ENCODE data around the gene OR2T35. TPM values are rescaled to one million over a fixed set of nuclear protein-coding genes. Genes with fewer than 3 reads are reported as not detected.

OR2T35 gene
- total and polyA plus RNA-seq, 2 of the 13 experiments (the other 11 are each of a cell fraction or from before 2014, with no cell fraction given), result not detected

GRCh38 chr1:248592655-248593054 lies 52.4 kb downstream of the OR2T35 start:
- POLR2A ChIA-PET, result no interaction called here
- CTCF ChIA-PET (ENCODE audit: low intra/inter-chr PET ratio, low total read pairs), result no interaction called here
- WGBS (ENCODE audit: low lambda C conversion rate), result 0% methylated on average over 1 of the region's 1 CpG

GRCh38 chr1:248590055-248590454 lies 55.0 kb downstream of the OR2T35 start:
- FAIRE-seq (no peak), ATAC-seq (no peak), DNase-seq (ENCODE audit: low spot score) (no peak)
- H3K27ac ChIP-seq (ENCODE audit: extremely low read length, insufficient read depth, low read length), result no peak overlapping the region
- WGBS (ENCODE audit: low lambda C conversion rate), result 57% methylated on average over 16 of the region's 17 CpGs
- no peaks in the 10 kb centered on the region for H3K79me2 ChIP-seq (ENCODE audit: insufficient read depth, low read length)
- no peaks in the 10 kb centered on the region for H4K20me1 ChIP-seq (ENCODE audit: insufficient read depth, low read length)
- no peaks in the 10 kb centered on the region for H3K36me3 ChIP-seq (replicated peaks in 1 of 2; ENCODE audit: control insufficient read depth in 1 of 2, insufficient read depth in 2 of 2, low read length in 2 of 2)
- in situ Hi-C loops (cut with HindIII; ENCODE audit: extremely low pct_ligation_motif_present, low pct_unique_long_range_greater_than_20kb) (no loop called here), intact Hi-C loops (cut with micrococcal nuclease; ENCODE audit: unreplicated experiment) (no loop called here)
- no peak overlapping the region for H3K9ac ChIP-seq (ENCODE audit: insufficient read depth, low read depth, low read length)
- H3K27me3 ChIP-seq (ENCODE audit: control insufficient read depth in 1 of 2, insufficient read depth in 2 of 2, low read length in 2 of 2), result no peaks in the 10 kb centered on the region
- H2AFZ ChIP-seq (ENCODE audit: low read length), result no peak overlapping the region
- H3K4me3 ChIP-seq (replicated peaks in 1 of 3; ENCODE audit: insufficient read depth in 1 of 3, low read depth in 2 of 3, low read length in 3 of 3), result no peak overlapping the region
- H3K4me2 ChIP-seq (ENCODE audit: low read depth, low read length), result no peak overlapping the region
- ChIA-PET CTCF (ENCODE audit: low intra/inter-chr PET ratio, low total read pairs) (no interaction called here), POLR2A (no interaction called here)
- no peaks in the 10 kb centered on the region for H3K4me1 ChIP-seq (ENCODE audit: insufficient read depth, low read length)
- no peaks in the 10 kb centered on the region for H3K9me3 ChIP-seq (ENCODE audit: low read length)
- BruUV-seq (replicated peaks), result no TSS peak
- TF ChIP-seq KLF11 (CRISPR knock-in tag; IDR thresholded peaks at IDR 0.05), result no peak
- TF ChIP-seq ELF4 (CRISPR knock-in tag; IDR thresholded peaks at IDR 0.05; ENCODE audit: borderline replicate concordance), result no peak
- no peak for TF ChIP-seq REXO4 (CRISPR knock-in tag; IDR thresholded peaks at IDR 0.05; ENCODE audit: borderline replicate concordance)
- no peak for TF ChIP-seq ZSCAN12 (CRISPR knock-in tag; IDR thresholded peaks at IDR 0.05)
- TF ChIP-seq ATF7 (IDR thresholded peaks at IDR 0.05), result no peak
- TF ChIP-seq ATF7 (CRISPR knock-in tag; IDR thresholded peaks at IDR 0.05), result no peak
- no peak for TF ChIP-seq ZNF788 (CRISPR knock-in tag; IDR thresholded peaks at IDR 0.05; ENCODE audit: borderline replicate concordance)
- TF ChIP-seq SRSF9 (IDR thresholded peaks at IDR 0.05; ENCODE audit: borderline replicate concordance, insufficient read depth, low read depth, low read length, poor library complexity, severe bottlenecking), result no peak
- TF ChIP-seq, protein P1, sequence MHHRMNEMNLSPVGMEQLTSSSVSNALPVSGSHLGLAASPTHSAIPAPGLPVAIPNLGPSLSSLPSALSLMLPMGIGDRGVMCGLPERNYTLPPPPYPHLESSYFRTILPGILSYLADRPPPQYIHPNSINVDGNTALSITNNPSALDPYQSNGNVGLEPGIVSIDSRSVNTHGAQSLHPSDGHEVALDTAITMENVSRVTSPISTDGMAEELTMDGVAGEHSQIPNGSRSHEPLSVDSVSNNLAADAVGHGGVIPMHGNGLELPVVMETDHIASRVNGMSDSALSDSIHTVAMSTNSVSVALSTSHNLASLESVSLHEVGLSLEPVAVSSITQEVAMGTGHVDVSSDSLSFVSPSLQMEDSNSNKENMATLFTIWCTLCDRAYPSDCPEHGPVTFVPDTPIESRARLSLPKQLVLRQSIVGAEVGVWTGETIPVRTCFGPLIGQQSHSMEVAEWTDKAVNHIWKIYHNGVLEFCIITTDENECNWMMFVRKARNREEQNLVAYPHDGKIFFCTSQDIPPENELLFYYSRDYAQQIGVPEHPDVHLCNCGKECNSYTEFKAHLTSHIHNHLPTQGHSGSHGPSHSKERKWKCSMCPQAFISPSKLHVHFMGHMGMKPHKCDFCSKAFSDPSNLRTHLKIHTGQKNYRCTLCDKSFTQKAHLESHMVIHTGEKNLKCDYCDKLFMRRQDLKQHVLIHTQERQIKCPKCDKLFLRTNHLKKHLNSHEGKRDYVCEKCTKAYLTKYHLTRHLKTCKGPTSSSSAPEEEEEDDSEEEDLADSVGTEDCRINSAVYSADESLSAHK (CRISPR knock-in tag; IDR thresholded peaks at IDR 0.05; ENCODE audit: borderline replicate concordance), result no peak
- TF ChIP-seq ZFAT (CRISPR knock-in tag; conservative IDR thresholded peaks at IDR 0.05), result no peak
- TF ChIP-seq ZNF556 (CRISPR knock-in tag; IDR thresholded peaks at IDR 0.05; ENCODE audit: borderline replicate concordance), result no peak

More at GRCh38 chr1:248592655-248593054, 52.4 kb downstream of the OR2T35 start:
- BruUV-seq (replicated peaks), result no TSS peak
- TF ChIP-seq FOXK1 (CRISPR knock-in tag; IDR thresholded peaks at IDR 0.05; ENCODE audit: borderline replicate concordance, low read depth) (no peak), MAFF (IDR thresholded peaks at IDR 0.05; ENCODE audit: low read depth, low read length) (peak; percentile 97), DR1 (CRISPR knock-in tag; IDR thresholded peaks at IDR 0.05) (no peak), ATF7 (IDR thresholded peaks at IDR 0.05) (peak; percentile 86), ATF7 (CRISPR knock-in tag; IDR thresholded peaks at IDR 0.05) (no peak), MAFK (conservative IDR thresholded peaks at IDR 0.05 in 1 of 2, IDR thresholded peaks at IDR 0.05 in 1 of 2; ENCODE audit: low read length in 2 of 2) (peak; percentile 96 to 98)
- TF ChIP-seq, protein P2, sequence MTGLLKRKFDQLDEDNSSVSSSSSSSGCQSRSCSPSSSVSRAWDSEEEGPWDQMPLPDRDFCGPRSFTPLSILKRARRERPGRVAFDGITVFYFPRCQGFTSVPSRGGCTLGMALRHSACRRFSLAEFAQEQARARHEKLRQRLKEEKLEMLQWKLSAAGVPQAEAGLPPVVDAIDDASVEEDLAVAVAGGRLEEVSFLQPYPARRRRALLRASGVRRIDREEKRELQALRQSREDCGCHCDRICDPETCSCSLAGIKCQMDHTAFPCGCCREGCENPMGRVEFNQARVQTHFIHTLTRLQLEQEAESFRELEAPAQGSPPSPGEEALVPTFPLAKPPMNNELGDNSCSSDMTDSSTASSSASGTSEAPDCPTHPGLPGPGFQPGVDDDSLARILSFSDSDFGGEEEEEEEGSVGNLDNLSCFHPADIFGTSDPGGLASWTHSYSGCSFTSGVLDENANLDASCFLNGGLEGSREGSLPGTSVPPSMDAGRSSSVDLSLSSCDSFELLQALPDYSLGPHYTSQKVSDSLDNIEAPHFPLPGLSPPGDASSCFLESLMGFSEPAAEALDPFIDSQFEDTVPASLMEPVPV (CRISPR knock-in tag; IDR thresholded peaks at IDR 0.05), result no peak
- Histone ChIP-seq H3K4me3 (replicated peaks in 1 of 3; ENCODE audit: insufficient read depth in 1 of 3, low read depth in 2 of 3, low read length in 3 of 3) (no peak overlapping the region), H3K9me3 (ENCODE audit: low read length) (no peaks in the 10 kb centered on the region), H4K20me1 (ENCODE audit: insufficient read depth, low read length) (no peaks in the 10 kb centered on the region), H3K4me1 (ENCODE audit: insufficient read depth, low read length) (no peaks in the 10 kb centered on the region), H3K9ac (ENCODE audit: insufficient read depth, low read depth, low read length) (no peak overlapping the region), H3K27me3 (ENCODE audit: control insufficient read depth in 1 of 2, insufficient read depth in 2 of 2, low read length in 2 of 2) (no peaks in the 10 kb centered on the region), H3K4me2 (ENCODE audit: low read depth, low read length) (no peak overlapping the region), H3K27ac (ENCODE audit: extremely low read length, insufficient read depth, low read length) (no peak overlapping the region), H3K79me2 (ENCODE audit: insufficient read depth, low read length) (no peaks in the 10 kb centered on the region), H2AFZ (ENCODE audit: low read length) (no peak overlapping the region), H3K36me3 (replicated peaks in 1 of 2; ENCODE audit: control insufficient read depth in 1 of 2, insufficient read depth in 2 of 2, low read length in 2 of 2) (no peaks in the 10 kb centered on the region)
- no peak for ATAC-seq
- no peak for FAIRE-seq
- in situ Hi-C loops (cut with HindIII; ENCODE audit: extremely low pct_ligation_motif_present, low pct_unique_long_range_greater_than_20kb) (no loop called here), intact Hi-C loops (cut with micrococcal nuclease; ENCODE audit: unreplicated experiment) (no loop called here)
- DNase-seq (ENCODE audit: low spot score), result no peak
